HUDEP-2 (cell line): ENCODE measurements around the gene DCLRE1B.
"Not testable (repeated sequence)": the region's sequence is repeated elsewhere in the genome, so short reads cannot be mapped to it uniquely, and the experiment has no call there.

Experiments used
- DNase-seq, 76 experiments: peaks; one replicate each; lab custom pipeline; 2025; ENCODE audit not compliant: unreplicated experiment in 76 of 76; lab: John Stamatoyannopoulos, UW

The DCLRE1B gene

GRCh38 chr1:113946112-113946511 lies 41.0 kb downstream of the DCLRE1B start:
- no peak for DNase-seq

- DNase-seq, result no peak
Observed at GRCh38 chr1:113946678-113947387, 41.7 kb downstream of the DCLRE1B start.

- no peak for DNase-seq
Observed at GRCh38 chr1:113947388-113948107, 42.4 kb downstream of the DCLRE1B start.

GRCh38 chr1:113948151-113948550 lies 43.0 kb downstream of the DCLRE1B start:
- DNase-seq, result not testable (repeated sequence)

- DNase-seq, result peak in 10 of 76 experiments; percentile 4 to 33 (median 17)
Observed at GRCh38 chr1:113949007-113949406, 43.9 kb downstream of the DCLRE1B start.

- no peak for DNase-seq
Observed at GRCh38 chr1:113950908-113951307, 45.8 kb downstream of the DCLRE1B start.

- DNase-seq, result no peak
Observed at GRCh38 chr1:113951719-113952118, 46.6 kb downstream of the DCLRE1B start.

- DNase-seq, result no peak
Observed at GRCh38 chr1:113957984-113958383, 52.9 kb downstream of the DCLRE1B start.

GRCh38 chr1:113958691-113959090 lies 53.6 kb downstream of the DCLRE1B start:
- no peak for DNase-seq

GRCh38 chr1:113963281-113963906 lies 58.3 kb downstream of the DCLRE1B start:
- DNase-seq, result no peak
